Measurements from ENCODE around the gene ZSWIM1. TPM values are rescaled to one million over a fixed set of nuclear protein-coding genes. Genes with fewer than 3 reads are reported as not detected.

ZSWIM1 gene
- total and polyA plus RNA-seq, 2 of the 13 experiments (the other 11 are each of a cell fraction or from before 2014, with no cell fraction given), result 9.5 to 11.7 TPM

GRCh38 chr20:45890077-45890984, 9.3 kb downstream of the ZSWIM1 start (continued):
- no peak for TF ChIP-seq AKNA (CRISPR knock-in tag; IDR thresholded peaks at IDR 0.05; ENCODE audit: borderline replicate concordance)
- peak; percentile 90 for TF ChIP-seq ZNF749 (CRISPR knock-in tag; IDR thresholded peaks at IDR 0.05; ENCODE audit: borderline replicate concordance)
- no peak; the same call in 1 of the 2 replicates for TF ChIP-seq SOX5 (CRISPR knock-in tag; IDR thresholded peaks at IDR 0.05; ENCODE audit: borderline replicate concordance)
- TF ChIP-seq MBD4 (IDR thresholded peaks at IDR 0.05; ENCODE audit: borderline replicate concordance, low read length), result no peak
- TF ChIP-seq SNAPC4 (CRISPR knock-in tag; IDR thresholded peaks at IDR 0.05), result peak; percentile 35
- no peak for TF ChIP-seq RAD51 (IDR thresholded peaks at IDR 0.05; ENCODE audit: borderline replicate concordance)
- TF ChIP-seq GLMP (CRISPR knock-in tag; IDR thresholded peaks at IDR 0.05; ENCODE audit: borderline replicate concordance), result no peak
- no peak for TF ChIP-seq ZSCAN29 (CRISPR knock-in tag; conservative IDR thresholded peaks at IDR 0.05)
- TF ChIP-seq ZNF234 (CRISPR knock-in tag; conservative IDR thresholded peaks at IDR 0.05), result peak; percentile 97
- TF ChIP-seq ZNF615 (CRISPR knock-in tag; IDR thresholded peaks at IDR 0.05; ENCODE audit: borderline replicate concordance), result no peak; the same call in 1 of the 2 replicates
- TF ChIP-seq PAXIP1 (CRISPR knock-in tag; conservative IDR thresholded peaks at IDR 0.05), result 0 out of 2 replicates have a peak, but pooled peaks have one; percentile 23
